ENCODE results near the gene RAD51D.
"Not testable (repeated sequence)": the region's sequence is repeated elsewhere in the genome, so short reads cannot be mapped to it uniquely, and the experiment has no call there.

Gene RAD51D

GRCh38 chr17:35119370-35120165, at the start of gene RAD51D:
TSS of gene RAD51D (minus strand) at chr17:35119860. CDS start at chr17:35119613, 247 bp downstream.
- peak; percentile 34 for DNase-seq (ENCODE audit: low read depth)

GRCh38 chr17:35167666-35168065, 48.0 kb upstream of the RAD51D start:
- DNase-seq (ENCODE audit: low read depth): peak; percentile 19

GRCh38 chr17:35167046-35167445, 47.4 kb upstream of the RAD51D start:
- no peak for DNase-seq (ENCODE audit: low read depth)

GRCh38 chr17:35166526-35166925, 46.9 kb upstream of the RAD51D start:
- no peak for DNase-seq (ENCODE audit: low read depth)

GRCh38 chr17:35164716-35165115, 45.1 kb upstream of the RAD51D start:
- no peak for DNase-seq (ENCODE audit: low read depth)

- no peak for DNase-seq (ENCODE audit: low read depth)
Measured at GRCh38 chr17:35163886-35164285, 44.2 kb upstream of the RAD51D start.

- no peak for DNase-seq (ENCODE audit: low read depth)
Measured at GRCh38 chr17:35162755-35163154, 43.1 kb upstream of the RAD51D start.

GRCh38 chr17:35161281-35161761, 41.7 kb upstream of the RAD51D start:
- no peak for DNase-seq (ENCODE audit: low read depth)

- DNase-seq (ENCODE audit: low read depth): no peak
Measured at GRCh38 chr17:35160354-35161201, 40.9 kb upstream of the RAD51D start.

GRCh38 chr17:35159940-35160339, 40.3 kb upstream of the RAD51D start:
- no peak for DNase-seq (ENCODE audit: low read depth)

GRCh38 chr17:35155246-35155645, 35.6 kb upstream of the RAD51D start:
- DNase-seq (ENCODE audit: low read depth): no peak

GRCh38 chr17:35154196-35155165, 34.8 kb upstream of the RAD51D start:
- no peak for DNase-seq (ENCODE audit: low read depth)

- DNase-seq (ENCODE audit: low read depth): no peak
Measured at GRCh38 chr17:35152421-35153140, 32.9 kb upstream of the RAD51D start.

GRCh38 chr17:35151080-35151479, 31.4 kb upstream of the RAD51D start:
- DNase-seq (ENCODE audit: low read depth): not testable (repeated sequence)

GRCh38 chr17:35149941-35150340, 30.3 kb upstream of the RAD51D start:
- DNase-seq (ENCODE audit: low read depth): no peak

GRCh38 chr17:35148144-35148543, 28.5 kb upstream of the RAD51D start:
- DNase-seq (ENCODE audit: low read depth): no peak

GRCh38 chr17:35147375-35147905, 27.8 kb upstream of the RAD51D start, which contains the start of gene UNC45B:
TSS of gene UNC45B (plus strand) at chr17:35147817. CDS start at chr17:35148264, 447 bp downstream.
- DNase-seq (ENCODE audit: low read depth): no peak

GRCh38 chr17:35146214-35146833, 26.7 kb upstream of the RAD51D start:
- DNase-seq (ENCODE audit: low read depth): no peak

GRCh38 chr17:35144840-35145239, 25.2 kb upstream of the RAD51D start:
- no peak for DNase-seq (ENCODE audit: low read depth)

- no peak for DNase-seq (ENCODE audit: low read depth)
Measured at GRCh38 chr17:35142467-35142796, 22.8 kb upstream of the RAD51D start.

Measured in amniotic epithelial cell (primary cell).